PC-3 (cell line): Measurements from ENCODE around the gene KLF1. TPM values are rescaled to one million over a fixed set of nuclear protein-coding genes. Genes with fewer than 3 reads are reported as not detected.
A peak's percentile ranks its signal among the peaks of the same experiment; 100 is the strongest.
"Not testable (repeated sequence)": the region's sequence is repeated elsewhere in the genome, so short reads cannot be mapped to it uniquely, and the experiment has no call there.

ENCODE experiments used
- ATAC-seq: fragments of 200-7000 bp; cut with Tn5 transposase; 2 replicates; pipeline ENCODE4 v1.9.1; 2020; ENCODE audit warnings: mild to moderate bottlenecking, moderate library complexity
- BruUV-seq: library from RNA; stranded (reverse); fragments of 400-500 nt; replicated peaks from 2 replicates; lab custom pipeline; 2021; lab: Mats Ljungman, UMichigan
- CTCF ChIA-PET: fragments of 300-600 bp; sonication (Branson Sonifier 250); formaldehyde crosslinking; loops from one replicate; lab custom pipeline; 2022; ENCODE audit warnings: antibody characterized with exemption; lab: Charles Lee
- POLR2A ChIA-PET: fragments of 300-600 bp; sonication (Branson Sonifier 250); formaldehyde crosslinking; loops from one replicate; lab custom pipeline; 2022; ENCODE audit warnings: antibody characterized with exemption; ENCODE audit not compliant: unreplicated experiment; lab: Charles Lee
- DNase-seq: peaks from one replicate; pipeline ENCODE4 v3.0.0-alpha.2; 2015
- H2AFZ ChIP-seq: fragments of 300-600 bp; sonication (generic); 2 replicates; pipeline ENCODE4 v1.6.0; 2016; ENCODE audit warnings: antibody characterized with exemption, low read length
- H3F3A ChIP-seq: fragments of 300-600 bp; sonication (generic); one replicate; pipeline ENCODE4 v1.6.0; 2017; ENCODE audit warnings: antibody characterized with exemption, low read length, control low read depth, mild to moderate bottlenecking; ENCODE audit not compliant: unreplicated experiment
- H3K27ac ChIP-seq: fragments of 300-600 bp; sonication (generic); 2 replicates; pipeline ENCODE4 v1.5.1; 2016; ENCODE audit warnings: mild to moderate bottlenecking, low read length
- H3K27me3 ChIP-seq: fragments of 300-600 bp; sonication (generic); 2 replicates; pipeline ENCODE4 v1.6.1; 2016; ENCODE audit warnings: low read length, mixed read lengths
- H3K36me3 ChIP-seq: fragments of 300-600 bp; sonication (generic); 2 replicates; pipeline ENCODE4 v1.6.1; 2016; ENCODE audit warnings: low read depth, mixed run types, low read length, mixed read lengths
- H3K4me1 ChIP-seq: fragments of 300-600 bp; sonication (generic); 2 replicates; pipeline ENCODE4 v1.5.1; 2016; ENCODE audit warnings: low read length; ENCODE audit not compliant: insufficient read depth
- H3K4me2 ChIP-seq: fragments of 300-600 bp; sonication (generic); 2 replicates; pipeline ENCODE4 v1.6.0; 2016; ENCODE audit warnings: low read length
- H3K4me3 ChIP-seq: fragments of 300-600 bp; sonication (generic); 2 replicates; pipeline ENCODE4 v1.5.1; 2016; ENCODE audit warnings: mild to moderate bottlenecking, low read length, mixed read lengths
- H3K79me2 ChIP-seq: fragments of 300-600 bp; sonication (generic); 2 replicates; pipeline ENCODE4 v1.6.1; 2017; ENCODE audit warnings: low read length, mixed read lengths
- H3K9ac ChIP-seq: fragments of 300-600 bp; sonication (generic); 2 replicates; pipeline ENCODE4 v1.6.0; 2016; ENCODE audit warnings: mild to moderate bottlenecking, low read length
- H3K9me2 ChIP-seq: fragments of 300-600 bp; sonication (generic); replicated peaks from 2 replicates; pipeline ENCODE4 v1.6.1; 2016; ENCODE audit warnings: mixed run types, low read length, mixed read lengths
- H3K9me3 ChIP-seq: fragments of 300-600 bp; sonication (generic); 2 replicates; pipeline ENCODE4 v1.6.1; 2016; ENCODE audit warnings: low read length, mixed read lengths
- H4K20me1 ChIP-seq: fragments of 300-600 bp; sonication (generic); 2 replicates; pipeline ENCODE4 v1.6.1; 2016; ENCODE audit warnings: low read length, mixed read lengths
- EZH2 ChIP-seq: fragments of 300-600 bp; sonication (generic); IDR thresholded peaks from one replicate; pipeline ENCODE4 v1.6.1; 2017; ENCODE audit warnings: antibody characterized with exemption, mild to moderate bottlenecking, low read length; ENCODE audit not compliant: unreplicated experiment
- EZH2phosphoT487 ChIP-seq: fragments of 300-600 bp; sonication (generic); IDR thresholded peaks from 2 replicates; pipeline ENCODE4 v1.6.1; 2018; ENCODE audit warnings: mild to moderate bottlenecking, antibody characterized with exemption, low read length, borderline replicate concordance
- intact Hi-C: fragments of 100-400 bp; cut with micrococcal nuclease; formaldehyde crosslinking; loops from 2 replicates; pipeline ENCODE4 v1.9.0; 2023
- total RNA-seq: library from RNA; depleted of rRNA; stranded (reverse); fragments of >200 nt; gene quantifications from 2 replicates; pipeline ENCODE4 v1.2.3, GENCODE V29; 2014
- TF ChIP-seq, protein P1 (sequence below): fragments of 300-600 bp; sonication (generic); conservative IDR thresholded peaks from 2 replicates; pipeline ENCODE4 v1.5.1; 2017; ENCODE audit warnings: antibody characterized with exemption, low read depth, mild to moderate bottlenecking, low read length

Gene KLF1
- total RNA-seq, 1 experiment from 2014 or later: not detected

DNA sequence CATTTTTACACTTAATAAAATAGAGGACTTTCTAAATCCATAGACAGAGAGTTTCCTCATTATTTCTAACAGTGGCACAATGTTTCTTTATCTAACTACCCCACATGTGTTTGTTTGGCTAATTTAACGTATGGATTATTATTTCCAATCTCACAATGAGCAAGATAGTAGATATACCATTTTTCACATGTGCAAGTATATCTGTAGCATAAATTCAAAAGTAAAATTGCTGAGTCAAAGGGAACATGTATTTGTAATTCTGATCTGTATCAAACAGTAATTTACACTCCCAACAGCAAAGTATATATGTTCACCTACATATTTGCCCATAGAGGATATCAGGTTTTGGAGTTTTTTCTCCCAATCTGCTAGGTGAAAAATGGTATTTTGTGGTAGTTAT, 30.3 kb downstream of the KLF1 start:
- Histone ChIP-seq H2AFZ (no peak overlapping the region), H3K36me3 (no peaks in the 10 kb centered on the region; the same call in 1 of the 2 replicates), H3K9me3 (no peaks in the 10 kb centered on the region), H3K27me3 (no peaks in the 10 kb centered on the region), H4K20me1 (no peaks in the 10 kb centered on the region), H3K79me2 (no peaks in the 10 kb centered on the region), H3K9ac (no peak overlapping the region), H3K4me3 (no peak overlapping the region), H3K4me1 (no peaks in the 10 kb centered on the region), H3K27ac (no peak overlapping the region), H3F3A (no peaks in the 10 kb centered on the region), H3K9me2 (no peaks in the 10 kb centered on the region), H3K4me2 (no peak overlapping the region)
- ATAC-seq (no peak), DNase-seq (no peak)
- TF ChIP-seq EZH2phosphoT487: no peak
- no peak for TF ChIP-seq EZH2
- TF ChIP-seq, protein P1, sequence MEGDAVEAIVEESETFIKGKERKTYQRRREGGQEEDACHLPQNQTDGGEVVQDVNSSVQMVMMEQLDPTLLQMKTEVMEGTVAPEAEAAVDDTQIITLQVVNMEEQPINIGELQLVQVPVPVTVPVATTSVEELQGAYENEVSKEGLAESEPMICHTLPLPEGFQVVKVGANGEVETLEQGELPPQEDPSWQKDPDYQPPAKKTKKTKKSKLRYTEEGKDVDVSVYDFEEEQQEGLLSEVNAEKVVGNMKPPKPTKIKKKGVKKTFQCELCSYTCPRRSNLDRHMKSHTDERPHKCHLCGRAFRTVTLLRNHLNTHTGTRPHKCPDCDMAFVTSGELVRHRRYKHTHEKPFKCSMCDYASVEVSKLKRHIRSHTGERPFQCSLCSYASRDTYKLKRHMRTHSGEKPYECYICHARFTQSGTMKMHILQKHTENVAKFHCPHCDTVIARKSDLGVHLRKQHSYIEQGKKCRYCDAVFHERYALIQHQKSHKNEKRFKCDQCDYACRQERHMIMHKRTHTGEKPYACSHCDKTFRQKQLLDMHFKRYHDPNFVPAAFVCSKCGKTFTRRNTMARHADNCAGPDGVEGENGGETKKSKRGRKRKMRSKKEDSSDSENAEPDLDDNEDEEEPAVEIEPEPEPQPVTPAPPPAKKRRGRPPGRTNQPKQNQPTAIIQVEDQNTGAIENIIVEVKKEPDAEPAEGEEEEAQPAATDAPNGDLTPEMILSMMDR: no peak
- POLR2A ChIA-PET: no interaction called here
- BruUV-seq: no TSS peak
- intact Hi-C loops: no loop called here
- CTCF ChIA-PET: no interaction called here

DNA sequence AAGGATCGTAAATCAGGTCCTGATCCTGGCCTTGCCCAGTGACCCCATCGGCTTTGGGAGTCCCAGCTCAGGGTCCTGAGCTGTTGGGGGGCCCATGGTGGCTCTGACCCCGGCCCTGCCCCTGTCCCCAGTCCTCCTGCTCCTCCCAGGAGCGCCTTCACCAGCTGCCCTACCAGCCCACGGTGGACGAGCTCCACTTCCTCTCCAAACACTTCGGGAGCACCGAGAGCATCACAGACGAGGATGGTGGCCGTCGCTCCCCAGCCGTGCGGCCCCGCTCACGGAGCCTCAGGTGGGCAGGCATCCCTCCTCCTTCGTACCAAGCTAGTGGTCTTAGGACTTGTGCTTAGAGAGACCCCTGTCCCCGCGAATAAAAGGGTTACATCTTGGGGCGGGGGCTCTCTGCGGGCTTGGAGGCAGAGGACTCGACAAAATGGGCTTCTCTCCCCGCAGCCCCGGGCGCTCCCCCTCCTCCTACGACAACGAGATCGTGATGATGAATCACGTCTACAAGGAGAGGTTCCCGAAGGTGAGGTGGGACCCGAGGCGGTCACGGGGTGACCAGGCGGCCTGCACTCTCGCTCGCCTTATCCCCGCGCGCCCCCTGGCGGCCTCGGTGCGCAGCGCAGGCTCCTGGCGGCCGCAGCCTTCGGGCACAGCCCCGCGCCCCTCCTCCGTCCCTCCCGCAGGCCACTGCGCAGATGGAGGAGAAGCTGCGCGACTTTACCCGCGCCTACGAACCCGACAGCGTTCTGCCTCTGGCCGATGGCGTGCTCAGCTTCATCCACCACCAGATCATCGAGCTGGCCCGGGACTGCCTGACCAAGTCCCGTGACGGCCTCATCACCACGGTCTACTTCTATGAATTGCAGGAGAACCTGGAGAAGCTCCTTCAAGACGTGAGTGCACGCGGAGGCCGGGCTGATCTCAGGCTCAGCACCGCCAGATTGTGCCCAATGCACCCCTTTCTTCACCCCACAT, 39.6 kb downstream of the KLF1 start:
- H3K9ac ChIP-seq: no peak overlapping the region
- ATAC-seq: peak; percentile 97

DNA sequence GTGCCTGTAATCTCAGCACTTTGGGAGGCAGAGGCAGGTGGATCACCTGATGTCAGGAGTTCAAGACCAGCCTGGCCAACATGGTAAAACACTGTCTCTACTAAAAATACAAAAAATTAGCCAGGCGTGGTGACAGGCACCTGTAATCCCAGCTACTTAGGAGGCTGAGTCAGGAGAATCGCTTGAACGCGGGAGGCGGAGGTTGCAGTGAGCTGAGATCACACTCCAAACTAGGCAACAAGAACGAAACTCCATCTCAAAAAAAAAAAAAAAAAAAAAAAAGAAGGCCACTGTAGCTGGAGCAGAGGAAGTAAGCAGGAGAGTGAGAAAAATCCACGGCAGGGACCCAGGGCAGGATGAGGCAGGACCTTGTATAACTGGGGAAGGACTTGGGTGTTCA, 40.4 kb downstream of the KLF1 start:
- CTCF ChIA-PET: interaction anchor here (0.5 kb wide), 1 partner anchor 44 kb away, joined by 6 read pairs; no protein-coding TSS in a partner anchor
- intact Hi-C loops: loop anchor here (5.0 kb wide), 2 partner anchors 69 to 84 kb away; partner anchors contain the start of gene HOOK2
- BruUV-seq: not testable (repeated sequence)

More for the DNA sequence above, 39.6 kb downstream of the KLF1 start:
- DNase-seq: peak; percentile 94
- Histone ChIP-seq H4K20me1 (no peaks in the 10 kb centered on the region), H3K27me3 (no peaks in the 10 kb centered on the region), H3K27ac (no peak overlapping the region), H3K36me3 (no peaks in the 10 kb centered on the region), H3K4me2 (peak overlapping the region; percentile 76), H2AFZ (peak overlapping the region; percentile 77), H3K4me1 (peaks cover 14% of the 10 kb centered on the region), H3F3A (no peaks in the 10 kb centered on the region), H3K4me3 (peak overlapping the region; percentile 42; the same call in 1 of the 2 replicates), H3K9me2 (no peaks in the 10 kb centered on the region), H3K9me3 (no peaks in the 10 kb centered on the region), H3K79me2 (no peaks in the 10 kb centered on the region)
- BruUV-seq: no TSS peak
- intact Hi-C loops: loop anchor here (5.0 kb wide), 2 partner anchors 70 to 85 kb away; partner anchors contain the start of gene HOOK2
- no peak for TF ChIP-seq EZH2
- TF ChIP-seq, protein P1: peak; percentile 99
- TF ChIP-seq EZH2phosphoT487: no peak
- POLR2A ChIA-PET: interaction anchor here (0.5 to 0.6 kb wide), 3 partner anchors 51 to 95 kb away, joined by 3 to 5 read pairs (median 4); no protein-coding TSS in a partner anchor
- CTCF ChIA-PET: interaction anchor here (0.5 to 1.1 kb wide), 7 partner anchors 23 to 178 kb away, joined by 3 to 9 read pairs (median 5); a partner anchor contains a TSS

More for the DNA sequence above, 40.4 kb downstream of the KLF1 start:
- H3K4me2 ChIP-seq, POLR2A ChIA-PET, H4K20me1 ChIP-seq, H3K27me3 ChIP-seq, H3F3A ChIP-seq, H3K36me3 ChIP-seq, H3K4me3 ChIP-seq, H3K79me2 ChIP-seq, H3K9ac ChIP-seq, H3K27ac ChIP-seq, H3K9me3 ChIP-seq, H3K9me2 ChIP-seq, ATAC-seq, DNase-seq, H2AFZ ChIP-seq: not testable (repeated sequence)
- H3K4me1 ChIP-seq: peaks cover 14% of the 10 kb centered on the region
